ENCODE data around the gene DDR2.

Gene DDR2

DNA sequence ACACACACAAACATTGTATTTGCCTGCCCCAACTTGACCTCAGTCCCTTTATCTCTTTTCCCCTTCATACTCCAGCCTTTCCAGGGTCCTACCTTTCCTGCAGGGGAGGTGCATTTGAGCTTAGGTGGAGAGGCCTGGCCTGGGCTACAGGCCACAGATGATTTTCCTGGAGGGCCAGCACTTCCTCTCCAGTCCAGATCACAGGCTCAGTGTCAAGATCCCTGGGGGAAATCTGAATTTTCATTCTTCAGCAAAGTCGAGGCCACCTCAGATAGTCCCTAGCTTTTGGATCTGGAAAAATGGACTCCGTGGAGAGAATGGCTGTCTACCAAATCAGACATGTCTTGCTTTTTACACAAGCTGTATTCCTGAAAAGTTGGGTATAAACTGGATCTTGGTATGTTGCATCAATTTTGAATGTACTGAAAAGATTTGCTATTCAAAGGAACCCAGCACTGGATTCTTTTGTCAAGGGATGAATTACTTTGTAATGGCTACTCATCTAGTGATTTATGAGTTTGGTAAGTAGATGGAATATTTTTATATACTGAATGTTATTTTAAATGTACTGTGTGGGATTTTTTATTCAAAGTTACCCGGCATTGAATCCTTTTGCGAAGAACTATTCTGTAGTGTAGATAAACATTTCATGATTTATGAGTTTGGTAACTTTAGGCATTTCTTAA lies 78.7 kb downstream of the DDR2 start:
- Histone ChIP-seq H3K9ac (ENCODE audit: insufficient read length, low read depth) (no peak overlapping the region), H3K9me3 (ENCODE audit: insufficient read depth, low read length) (no peaks in the 10 kb centered on the region), H3K36me3 (ENCODE audit: insufficient read depth, insufficient read length, low read length) (no peaks in the 10 kb centered on the region), H3K27me3 (ENCODE audit: insufficient read depth, insufficient read length) (no peaks in the 10 kb centered on the region), H3K4me3 (ENCODE audit: insufficient read length, low read depth) (no peak overlapping the region), H3K4me1 (ENCODE audit: insufficient read depth, insufficient read length) (no peaks in the 10 kb centered on the region)
- no peak for DNase-seq (ENCODE audit: low read depth, low spot score)
- no peak for TF ChIP-seq ZNF274 (IDR thresholded peaks at IDR 0.05; ENCODE audit: low read depth, low read length)

- no peaks in the 10 kb centered on the region for H3K9me3 ChIP-seq (ENCODE audit: insufficient read depth, low read length)
- H3K9ac ChIP-seq (ENCODE audit: insufficient read length, low read depth), result no peak overlapping the region
- H3K4me3 ChIP-seq (ENCODE audit: insufficient read length, low read depth), result no peak overlapping the region
- TF ChIP-seq SUZ12 (IDR thresholded peaks at IDR 0.05; ENCODE audit: extremely low read depth, insufficient read depth, insufficient read length), result no peak
- TF ChIP-seq ZNF274 (IDR thresholded peaks at IDR 0.05; ENCODE audit: low read depth, low read length), result no peak
- TF ChIP-seq YY1 (IDR thresholded peaks at IDR 0.05; ENCODE audit: insufficient read depth, insufficient read length), result no peak
- no peaks in the 10 kb centered on the region for H3K36me3 ChIP-seq (ENCODE audit: insufficient read depth, insufficient read length, low read length)
- DNase-seq (ENCODE audit: low read depth, low spot score), result no peak
- no peaks in the 10 kb centered on the region for H3K4me1 ChIP-seq (ENCODE audit: insufficient read depth, insufficient read length)
- no peaks in the 10 kb centered on the region for H3K27me3 ChIP-seq (ENCODE audit: insufficient read depth, insufficient read length)
Observed at GRCh38 chr1:162712317-162713029, 80.2 kb downstream of the DDR2 start.

DNA sequence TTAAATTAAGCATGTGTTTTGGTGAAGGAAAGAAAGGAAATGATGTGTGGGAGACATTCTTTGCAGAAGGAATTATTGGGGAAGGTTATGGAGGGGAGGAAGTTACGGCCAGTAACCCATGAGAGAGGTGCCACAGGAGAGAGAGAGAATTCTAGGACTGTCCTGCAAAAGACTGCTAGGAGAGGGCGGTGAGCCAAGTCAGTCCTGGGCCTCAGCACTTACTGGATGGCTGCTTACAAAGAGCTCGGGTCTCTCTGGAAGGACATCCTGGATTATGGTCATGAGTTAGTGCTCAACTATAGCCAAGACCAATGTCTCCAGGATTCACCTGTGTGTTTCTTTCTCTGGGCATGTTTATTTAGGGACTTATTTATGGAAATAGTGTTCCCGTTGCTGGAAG lies 83.9 kb downstream of the DDR2 start:
- Histone ChIP-seq H3K36me3 (ENCODE audit: insufficient read depth, insufficient read length, low read length) (no peaks in the 10 kb centered on the region), H3K4me1 (ENCODE audit: insufficient read depth, insufficient read length) (no peaks in the 10 kb centered on the region), H3K4me3 (ENCODE audit: insufficient read length, low read depth) (no peak overlapping the region), H3K9ac (ENCODE audit: insufficient read length, low read depth) (no peak overlapping the region), H3K9me3 (ENCODE audit: insufficient read depth, low read length) (no peaks in the 10 kb centered on the region), H3K27me3 (ENCODE audit: insufficient read depth, insufficient read length) (no peaks in the 10 kb centered on the region)
- DNase-seq (ENCODE audit: low read depth, low spot score), result no peak
- TF ChIP-seq YY1 (IDR thresholded peaks at IDR 0.05; ENCODE audit: insufficient read depth, insufficient read length) (no peak), ZNF274 (IDR thresholded peaks at IDR 0.05; ENCODE audit: low read depth, low read length) (no peak), SUZ12 (IDR thresholded peaks at IDR 0.05; ENCODE audit: extremely low read depth, insufficient read depth, insufficient read length) (no peak)

GRCh38 chr1:162716552-162716951 lies 84.3 kb downstream of the DDR2 start:
- Histone ChIP-seq H3K4me1 (ENCODE audit: insufficient read depth, insufficient read length) (no peaks in the 10 kb centered on the region), H3K9ac (ENCODE audit: insufficient read length, low read depth) (no peak overlapping the region), H3K27me3 (ENCODE audit: insufficient read depth, insufficient read length) (no peaks in the 10 kb centered on the region), H3K9me3 (ENCODE audit: insufficient read depth, low read length) (no peaks in the 10 kb centered on the region), H3K36me3 (ENCODE audit: insufficient read depth, insufficient read length, low read length) (no peaks in the 10 kb centered on the region), H3K4me3 (ENCODE audit: insufficient read length, low read depth) (no peak overlapping the region)
- TF ChIP-seq ZNF274 (IDR thresholded peaks at IDR 0.05; ENCODE audit: low read depth, low read length) (no peak), YY1 (IDR thresholded peaks at IDR 0.05; ENCODE audit: insufficient read depth, insufficient read length) (no peak), SUZ12 (IDR thresholded peaks at IDR 0.05; ENCODE audit: extremely low read depth, insufficient read depth, insufficient read length) (no peak)
- no peak for DNase-seq (ENCODE audit: low read depth, low spot score)

- Histone ChIP-seq H3K4me1 (ENCODE audit: insufficient read depth, insufficient read length) (no peaks in the 10 kb centered on the region), H3K9ac (ENCODE audit: insufficient read length, low read depth) (no peak overlapping the region), H3K9me3 (ENCODE audit: insufficient read depth, low read length) (no peaks in the 10 kb centered on the region), H3K27me3 (ENCODE audit: insufficient read depth, insufficient read length) (no peaks in the 10 kb centered on the region), H3K4me3 (ENCODE audit: insufficient read length, low read depth) (no peak overlapping the region), H3K36me3 (ENCODE audit: insufficient read depth, insufficient read length, low read length) (no peaks in the 10 kb centered on the region)
- no peak for TF ChIP-seq YY1 (IDR thresholded peaks at IDR 0.05; ENCODE audit: insufficient read depth, insufficient read length)
- TF ChIP-seq SUZ12 (IDR thresholded peaks at IDR 0.05; ENCODE audit: extremely low read depth, insufficient read depth, insufficient read length), result no peak
- no peak for TF ChIP-seq ZNF274 (IDR thresholded peaks at IDR 0.05; ENCODE audit: low read depth, low read length)
- no peak for DNase-seq (ENCODE audit: low read depth, low spot score)
Observed at GRCh38 chr1:162717548-162718184, 85.4 kb downstream of the DDR2 start.

DNA sequence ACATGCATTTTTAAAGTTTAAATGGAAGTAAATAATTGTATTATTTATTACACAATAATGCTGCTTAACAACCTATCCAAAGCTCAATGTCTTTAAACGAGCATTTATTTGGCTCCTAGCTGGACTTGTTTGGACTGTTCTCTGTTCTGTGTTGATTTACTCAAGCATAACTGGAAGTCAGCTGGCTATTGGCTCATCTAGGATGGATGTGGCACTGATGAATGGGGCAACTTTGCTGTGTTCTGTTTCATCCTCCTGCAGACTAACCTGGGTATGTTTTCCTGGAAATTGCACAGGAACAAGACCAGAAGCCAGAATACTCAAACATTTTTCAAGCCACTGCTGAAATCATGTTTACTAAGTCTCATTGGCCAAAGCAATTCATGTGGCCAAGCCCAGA lies 87.4 kb downstream of the DDR2 start:
- Histone ChIP-seq H3K27me3 (ENCODE audit: insufficient read depth, insufficient read length) (no peaks in the 10 kb centered on the region), H3K4me3 (ENCODE audit: insufficient read length, low read depth) (no peak overlapping the region), H3K9ac (ENCODE audit: insufficient read length, low read depth) (no peak overlapping the region), H3K9me3 (ENCODE audit: insufficient read depth, low read length) (no peaks in the 10 kb centered on the region), H3K36me3 (ENCODE audit: insufficient read depth, insufficient read length, low read length) (no peaks in the 10 kb centered on the region), H3K4me1 (ENCODE audit: insufficient read depth, insufficient read length) (no peaks in the 10 kb centered on the region)
- DNase-seq (ENCODE audit: low read depth, low spot score), result no peak
- TF ChIP-seq SUZ12 (IDR thresholded peaks at IDR 0.05; ENCODE audit: extremely low read depth, insufficient read depth, insufficient read length), result no peak

GRCh38 chr1:162720996-162721395 lies 88.7 kb downstream of the DDR2 start:
- Histone ChIP-seq H3K36me3 (ENCODE audit: insufficient read depth, insufficient read length, low read length) (no peaks in the 10 kb centered on the region), H3K4me3 (ENCODE audit: insufficient read length, low read depth) (no peak overlapping the region), H3K9me3 (ENCODE audit: insufficient read depth, low read length) (no peaks in the 10 kb centered on the region), H3K4me1 (ENCODE audit: insufficient read depth, insufficient read length) (no peaks in the 10 kb centered on the region), H3K9ac (ENCODE audit: insufficient read length, low read depth) (no peak overlapping the region), H3K27me3 (ENCODE audit: insufficient read depth, insufficient read length) (no peaks in the 10 kb centered on the region)
- no peak for TF ChIP-seq SUZ12 (IDR thresholded peaks at IDR 0.05; ENCODE audit: extremely low read depth, insufficient read depth, insufficient read length)
- TF ChIP-seq ZNF274 (IDR thresholded peaks at IDR 0.05; ENCODE audit: low read depth, low read length), result no peak
- no peak for TF ChIP-seq YY1 (IDR thresholded peaks at IDR 0.05; ENCODE audit: insufficient read depth, insufficient read length)
- no peak for DNase-seq (ENCODE audit: low read depth, low spot score)
